HG02870 (cell line): ENCODE measurements around the gene POLD1.
"Not testable (repeated sequence)": the region's sequence is repeated elsewhere in the genome, so short reads cannot be mapped to it uniquely, and the experiment has no call there.

Experiments
- ATAC-seq: cut with Tn5 transposase; IDR thresholded peaks from one replicate; pipeline ENCODE4 v1.9.1; 2021; ENCODE audit warnings: mild to moderate bottlenecking, moderate library complexity; ENCODE audit not compliant: unreplicated experiment

The POLD1 gene

GRCh38 chr19:50433201-50434180 lies 49.3 kb downstream of the POLD1 start:
- no peak for ATAC-seq

- no peak for ATAC-seq
These were observed 50.4 kb downstream of the POLD1 start for GRCh38 chr19:50434525-50434924.

- no peak for ATAC-seq
These were observed 51.1 kb downstream of the POLD1 start for GRCh38 chr19:50435221-50435620.

GRCh38 chr19:50435627-50436026 lies 51.5 kb downstream of the POLD1 start:
- ATAC-seq: no peak

- ATAC-seq: no peak
These were observed 53.8 kb downstream of the POLD1 start for GRCh38 chr19:50437862-50438449.

- ATAC-seq: not testable (repeated sequence)
These were observed 55.0 kb downstream of the POLD1 start for GRCh38 chr19:50439130-50439529.

- no peak for ATAC-seq
These were observed 59.9 kb downstream of the POLD1 start for GRCh38 chr19:50444059-50444458.

- no peak for ATAC-seq
These were observed 62.9 kb downstream of the POLD1 start for GRCh38 chr19:50447053-50447452.

- no peak for ATAC-seq
These were observed 63.6 kb downstream of the POLD1 start for GRCh38 chr19:50447750-50448149.

GRCh38 chr19:50449236-50449899 lies 65.2 kb downstream of the POLD1 start:
- no peak for ATAC-seq

GRCh38 chr19:50450369-50451222 lies 66.4 kb downstream of the POLD1 start:
- ATAC-seq: no peak

- no peak for ATAC-seq
These were observed 67.0 kb downstream of the POLD1 start for GRCh38 chr19:50451223-50451534.

GRCh38 chr19:50453243-50453642 lies 69.1 kb downstream of the POLD1 start:
- no peak for ATAC-seq

GRCh38 chr19:50455992-50456391 lies 71.8 kb downstream of the POLD1 start:
- no peak for ATAC-seq

- ATAC-seq: no peak
These were observed 73.2 kb downstream of the POLD1 start for GRCh38 chr19:50457300-50457699.

GRCh38 chr19:50458396-50459066 lies 74.4 kb downstream of the POLD1 start:
- ATAC-seq: no peak

- no peak for ATAC-seq
These were observed 74.9 kb downstream of the POLD1 start for GRCh38 chr19:50459067-50459456.

GRCh38 chr19:50459638-50460037 lies 75.5 kb downstream of the POLD1 start:
- no peak for ATAC-seq

GRCh38 chr19:50460161-50460765 lies 76.1 kb downstream of the POLD1 start:
- no peak for ATAC-seq
